Measurements from ENCODE around the gene IFIT2.

GRCh38 chr10:89294721-89295239, 7.1 kb upstream of the IFIT2 start:
- TF ChIP-seq CTCF (IDR thresholded peaks at IDR 0.05 in 4 of 5, conservative IDR thresholded peaks at IDR 0.05 in 1 of 5) (no peak), POLR2A (IDR thresholded peaks at IDR 0.05) (no peak)

Measured in gastrocnemius medialis (tissue), 4 donors.